NCI-H2029 treated with DMSO at 0.1 percent for 48 hours (cell line): ENCODE measurements around the gene HSD11B2.
A peak's percentile ranks its signal among the peaks of the same experiment; 100 is the strongest.

Source experiments
- DNase-seq: peaks from one replicate; lab custom pipeline; 2025; lab: John Stamatoyannopoulos, UW

HSD11B2 gene

DNA sequence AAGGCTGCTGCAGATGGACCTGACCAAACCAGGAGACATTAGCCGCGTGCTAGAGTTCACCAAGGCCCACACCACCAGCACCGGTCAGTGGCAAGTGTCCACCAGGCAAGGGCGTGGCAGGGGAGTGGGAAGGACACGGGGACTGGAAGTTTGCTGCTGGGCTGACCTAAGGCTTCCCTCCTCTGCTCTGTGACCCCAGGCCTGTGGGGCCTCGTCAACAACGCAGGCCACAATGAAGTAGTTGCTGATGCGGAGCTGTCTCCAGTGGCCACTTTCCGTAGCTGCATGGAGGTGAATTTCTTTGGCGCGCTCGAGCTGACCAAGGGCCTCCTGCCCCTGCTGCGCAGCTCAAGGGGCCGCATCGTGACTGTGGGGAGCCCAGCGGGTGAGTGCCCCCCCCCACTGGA is 4.8 kb downstream of the HSD11B2 start:
- DNase-seq: no peak

DNA sequence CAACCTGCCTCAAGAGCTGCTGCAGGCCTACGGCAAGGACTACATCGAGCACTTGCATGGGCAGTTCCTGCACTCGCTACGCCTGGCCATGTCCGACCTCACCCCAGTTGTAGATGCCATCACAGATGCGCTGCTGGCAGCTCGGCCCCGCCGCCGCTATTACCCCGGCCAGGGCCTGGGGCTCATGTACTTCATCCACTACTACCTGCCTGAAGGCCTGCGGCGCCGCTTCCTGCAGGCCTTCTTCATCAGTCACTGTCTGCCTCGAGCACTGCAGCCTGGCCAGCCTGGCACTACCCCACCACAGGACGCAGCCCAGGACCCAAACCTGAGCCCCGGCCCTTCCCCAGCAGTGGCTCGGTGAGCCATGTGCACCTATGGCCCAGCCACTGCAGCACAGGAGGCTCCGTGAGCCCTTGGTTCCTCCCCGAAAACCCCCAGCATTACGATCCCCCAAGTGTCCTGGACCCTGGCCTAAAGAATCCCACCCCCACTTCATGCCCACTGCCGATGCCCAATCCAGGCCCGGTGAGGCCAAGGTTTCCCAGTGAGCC is 5.8 kb downstream of the HSD11B2 start:
- DNase-seq: no peak

DNA sequence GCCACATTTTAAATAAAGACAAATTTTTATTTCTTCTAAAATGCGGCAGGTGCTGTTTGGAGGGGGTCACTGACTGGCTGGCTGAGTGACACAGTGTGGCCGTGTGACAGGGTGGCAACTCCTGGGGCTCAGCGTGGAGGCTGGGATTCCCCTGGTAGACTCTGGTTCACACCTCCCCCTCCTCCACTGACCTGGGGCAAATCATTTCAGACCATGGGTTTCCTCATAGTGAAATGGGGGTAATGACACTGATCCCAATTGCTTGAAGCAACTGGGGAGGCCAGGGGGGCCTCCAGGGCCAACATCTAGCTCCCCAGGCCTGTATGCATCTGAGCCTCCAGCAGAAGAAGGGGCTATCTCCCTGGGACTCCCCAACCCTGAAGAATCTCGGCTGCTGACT is 6.6 kb downstream of the HSD11B2 start:
- DNase-seq: no peak

- no peak for DNase-seq
These were observed 7.3 kb downstream of the HSD11B2 start for GRCh38 chr16:67438098-67438791.

GRCh38 chr16:67438824-67439393 is 8.0 kb downstream of the HSD11B2 start:
- DNase-seq: no peak

DNA sequence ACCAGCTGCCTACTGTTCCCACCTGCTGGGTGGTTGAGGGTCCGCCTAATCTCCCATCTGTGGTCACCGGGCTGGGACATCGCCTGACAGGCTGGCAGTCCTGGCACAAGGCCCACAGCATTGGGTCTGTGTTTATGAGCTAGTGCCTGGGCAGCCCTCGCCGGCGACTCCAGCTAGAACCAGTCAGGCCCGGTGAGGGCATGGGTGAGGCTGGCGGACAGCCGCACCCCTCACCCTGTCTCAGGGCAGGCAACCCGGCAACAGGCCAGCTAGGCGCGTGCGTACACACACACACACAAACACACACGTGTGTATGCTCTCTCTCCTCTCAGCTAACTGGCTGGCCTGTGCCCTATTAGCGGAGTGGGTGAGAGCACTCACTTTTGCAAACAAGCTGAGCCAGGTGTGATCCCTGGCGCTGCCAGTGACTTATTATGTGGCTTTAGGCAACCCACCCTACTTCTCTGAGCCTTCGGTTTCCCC is 10.4 kb downstream of the HSD11B2 start:
- DNase-seq: peak; percentile 65

DNA sequence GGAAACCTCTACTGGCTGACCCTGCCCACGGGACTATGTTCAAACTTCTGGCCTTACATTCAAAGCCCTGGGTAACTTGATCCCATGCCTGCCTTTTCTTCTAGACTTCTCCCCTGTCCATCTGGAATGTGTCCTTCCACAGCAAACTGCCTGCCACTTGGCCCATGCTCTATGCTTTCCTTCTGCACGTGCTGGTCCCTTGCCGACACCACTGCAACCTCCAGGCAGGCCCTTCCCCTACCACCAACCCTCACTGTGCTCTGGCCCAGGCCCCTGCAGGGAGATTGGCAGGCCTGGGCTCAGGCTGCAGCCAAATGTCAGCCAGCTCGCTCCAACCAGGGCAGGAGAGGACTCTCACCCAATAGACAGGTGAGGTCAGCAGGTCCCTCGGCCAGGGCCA is 11.0 kb downstream of the HSD11B2 start:
- DNase-seq: no peak

DNA sequence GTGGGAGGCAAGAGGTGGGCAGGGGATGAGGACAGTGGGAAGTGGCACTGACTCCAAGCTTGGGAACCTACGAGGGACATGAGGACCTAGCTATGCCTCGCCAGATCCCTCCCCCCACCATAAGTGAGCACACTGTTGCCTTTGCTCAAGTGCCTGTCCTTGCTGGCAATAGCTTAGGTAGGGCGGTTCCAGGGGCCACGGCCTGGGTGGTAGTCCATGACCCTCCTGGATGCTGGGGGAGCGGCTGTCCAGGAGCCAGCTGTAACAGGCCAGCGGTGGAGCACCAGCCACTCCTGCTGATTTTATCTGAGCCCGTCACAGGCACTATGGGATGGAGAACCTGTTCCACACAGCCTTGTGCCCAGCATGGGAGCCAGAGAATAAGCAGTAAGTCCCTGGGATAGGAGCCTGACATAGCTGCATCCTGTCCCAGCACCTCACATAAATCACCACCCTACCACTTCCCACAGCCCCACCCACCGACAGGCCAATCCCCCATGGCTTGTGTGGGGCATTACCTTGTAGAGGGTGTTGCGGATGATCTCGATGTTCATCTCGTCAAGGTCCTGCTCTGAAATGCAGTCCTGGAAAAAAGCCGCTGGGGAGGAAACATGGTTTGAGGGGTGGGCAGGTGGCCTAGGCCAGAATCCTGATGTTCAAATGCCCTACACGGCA is 11.8 kb downstream of the HSD11B2 start:
- DNase-seq: no peak

GRCh38 chr16:67443265-67443664 is 12.3 kb downstream of the HSD11B2 start:
- no peak for DNase-seq

DNA sequence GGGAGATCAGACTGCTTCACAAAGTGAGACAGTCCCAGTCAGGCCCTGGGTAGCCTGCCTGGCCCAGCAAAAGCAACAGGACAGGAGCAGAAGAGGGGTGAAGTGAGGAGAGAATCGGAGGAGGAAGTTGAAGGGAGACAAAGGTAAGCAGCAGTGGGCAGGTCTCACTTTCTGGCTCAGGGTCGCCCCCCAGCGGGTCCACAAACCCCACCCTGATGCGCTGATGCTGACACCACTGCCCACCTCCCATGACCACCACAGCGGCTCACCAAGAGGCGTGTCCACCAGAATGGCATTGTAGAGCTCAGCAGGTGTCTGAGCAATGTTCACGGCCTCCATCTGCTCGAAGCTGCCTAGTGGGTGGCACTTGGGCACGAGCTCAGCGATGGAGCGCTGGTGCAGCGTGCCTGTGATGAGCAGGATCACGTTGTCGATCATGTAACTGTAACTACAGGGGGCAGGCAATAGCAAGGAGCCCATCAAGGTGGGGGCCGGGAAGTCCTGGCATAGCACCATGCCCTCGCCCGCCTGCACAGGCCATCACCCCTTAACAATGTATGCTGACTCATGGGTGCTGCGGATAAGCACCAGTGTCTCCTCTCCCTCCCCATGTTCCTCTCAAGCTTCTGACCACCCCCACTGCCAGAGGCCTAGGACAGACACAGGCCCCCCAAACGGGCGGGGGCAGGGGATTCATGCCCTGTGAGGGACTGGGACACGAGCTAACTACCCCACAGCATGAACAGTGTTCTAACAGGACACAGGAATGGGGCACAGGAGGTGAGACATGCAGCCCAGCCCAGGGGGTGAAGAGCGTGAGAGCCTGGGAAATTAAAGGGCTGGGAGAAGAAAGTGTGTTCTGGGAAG is 13.6 kb downstream of the HSD11B2 start:
- no peak for DNase-seq

GRCh38 chr16:67445126-67445426 is 14.2 kb downstream of the HSD11B2 start:
- no peak for DNase-seq

GRCh38 chr16:67445441-67445912 is 14.6 kb downstream of the HSD11B2 start:
- no peak for DNase-seq

DNA sequence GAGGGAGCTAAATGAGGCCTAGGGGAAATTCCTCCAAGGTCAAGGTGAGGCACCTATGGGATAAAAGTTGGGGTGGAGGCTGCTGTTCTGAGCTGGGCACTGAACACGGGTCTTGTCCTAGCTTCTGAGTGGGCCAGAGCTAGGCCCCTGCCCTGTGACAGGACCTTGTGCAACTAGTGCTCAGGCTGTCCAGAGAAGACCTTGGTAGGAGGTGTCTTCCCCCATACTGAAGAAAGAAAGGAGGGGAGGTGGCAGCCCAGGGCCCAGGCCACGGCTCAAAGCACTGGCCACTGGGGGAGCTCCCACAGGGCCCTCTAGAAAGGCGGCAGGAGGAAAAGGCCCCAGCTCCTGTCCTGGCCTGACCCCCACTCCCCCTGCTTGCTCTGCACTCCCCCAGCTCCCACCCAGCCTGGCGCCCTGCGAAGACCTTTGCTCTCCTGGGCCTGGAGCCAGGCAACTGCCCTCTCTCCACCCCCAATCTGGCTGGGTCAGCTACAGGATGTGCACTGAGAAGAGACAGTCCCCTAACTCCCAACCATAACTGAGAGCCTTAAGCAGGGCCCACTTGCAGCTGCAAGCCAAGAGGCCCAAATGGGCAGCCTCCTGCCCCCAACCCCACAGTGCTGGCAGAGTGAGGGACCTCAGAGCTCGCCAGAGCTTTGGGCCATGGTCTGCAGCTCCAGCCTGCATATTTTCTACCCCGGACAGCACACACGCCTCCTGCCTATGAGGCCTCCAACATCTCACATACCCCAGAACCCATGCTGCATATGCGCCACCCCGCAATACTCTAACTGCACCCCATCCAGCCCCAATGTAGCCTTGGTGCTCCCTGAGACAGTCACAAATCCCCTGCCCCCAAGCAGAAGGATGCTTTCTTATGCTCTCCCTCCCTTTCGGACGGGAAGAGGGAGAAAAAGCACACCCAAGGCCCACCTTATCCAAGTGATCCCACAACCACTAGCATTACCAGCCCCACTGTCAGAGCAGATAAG is 15.3 kb downstream of the HSD11B2 start:
- DNase-seq: no peak

GRCh38 chr16:67446968-67447507 is 16.1 kb downstream of the HSD11B2 start:
- no peak for DNase-seq

DNA sequence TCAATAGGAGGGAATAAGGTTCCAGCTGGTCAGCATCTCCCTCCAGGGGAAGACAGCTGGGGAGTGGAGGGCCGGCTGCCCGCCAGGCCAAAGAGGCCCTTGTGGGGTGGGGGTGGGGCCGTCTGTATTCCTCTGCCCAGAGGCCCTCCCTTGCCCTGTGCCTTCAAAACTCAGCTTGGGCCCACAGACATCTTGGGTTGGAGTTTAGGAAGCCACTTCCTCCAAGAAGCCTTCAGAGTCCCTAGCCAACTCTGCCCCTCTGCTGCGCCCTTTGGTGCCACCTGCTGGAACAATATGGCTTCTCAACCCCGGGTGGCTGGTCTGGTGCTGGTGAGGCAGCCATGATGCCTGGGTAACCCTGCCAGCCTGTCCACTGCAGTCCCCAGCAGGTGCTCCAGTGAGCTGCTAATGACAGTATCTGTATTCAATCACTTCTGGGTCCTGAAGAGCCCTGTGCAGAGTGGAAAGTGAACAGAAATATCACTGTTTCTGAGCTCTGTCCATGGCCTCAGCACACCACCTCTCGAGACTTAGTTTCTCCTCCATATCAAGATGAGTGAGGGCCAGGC is 16.7 kb downstream of the HSD11B2 start:
- no peak for DNase-seq

DNA sequence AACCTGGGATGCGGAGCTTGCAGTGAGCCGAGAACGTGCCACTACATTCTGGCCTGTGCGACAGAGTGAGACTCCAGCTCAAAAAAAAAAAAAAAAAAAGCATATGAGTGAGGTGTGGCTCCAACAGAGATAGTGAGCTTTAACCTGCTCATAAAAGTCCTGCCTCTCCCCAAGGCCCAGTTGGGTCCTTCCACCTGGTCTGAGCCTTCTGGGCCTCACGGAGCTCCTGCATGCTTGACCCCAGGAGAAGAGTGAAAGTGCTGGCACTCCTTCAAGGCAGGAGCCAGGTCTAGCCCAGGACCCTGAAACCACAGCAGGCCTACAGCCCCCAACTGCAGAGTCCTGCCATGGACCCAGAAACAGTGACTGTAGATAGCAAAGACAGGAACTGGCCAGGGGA is 17.7 kb downstream of the HSD11B2 start:
- DNase-seq: no peak

DNA sequence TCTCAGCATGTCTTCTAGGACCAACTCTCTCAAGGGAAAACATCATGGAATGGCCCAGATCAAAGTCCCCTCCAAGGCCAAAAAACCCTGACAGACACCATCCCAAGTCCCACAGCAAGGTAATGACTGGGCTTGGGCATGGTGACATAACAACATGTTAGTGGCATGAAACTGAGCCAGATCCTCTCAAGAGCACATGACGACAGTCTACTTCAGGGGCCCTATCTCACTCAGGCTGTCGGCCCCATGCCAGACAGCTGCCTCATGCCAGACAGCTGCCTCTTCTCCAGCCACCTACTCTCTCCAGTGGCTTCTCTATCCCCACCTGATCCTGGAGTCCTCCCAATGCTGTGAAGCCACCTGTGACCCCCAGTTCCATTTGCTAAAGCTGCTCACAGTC is 18.4 kb downstream of the HSD11B2 start:
- DNase-seq: peak; percentile 76

- no peak for DNase-seq
These were observed 18.8 kb downstream of the HSD11B2 start for GRCh38 chr16:67449739-67450138.

DNA sequence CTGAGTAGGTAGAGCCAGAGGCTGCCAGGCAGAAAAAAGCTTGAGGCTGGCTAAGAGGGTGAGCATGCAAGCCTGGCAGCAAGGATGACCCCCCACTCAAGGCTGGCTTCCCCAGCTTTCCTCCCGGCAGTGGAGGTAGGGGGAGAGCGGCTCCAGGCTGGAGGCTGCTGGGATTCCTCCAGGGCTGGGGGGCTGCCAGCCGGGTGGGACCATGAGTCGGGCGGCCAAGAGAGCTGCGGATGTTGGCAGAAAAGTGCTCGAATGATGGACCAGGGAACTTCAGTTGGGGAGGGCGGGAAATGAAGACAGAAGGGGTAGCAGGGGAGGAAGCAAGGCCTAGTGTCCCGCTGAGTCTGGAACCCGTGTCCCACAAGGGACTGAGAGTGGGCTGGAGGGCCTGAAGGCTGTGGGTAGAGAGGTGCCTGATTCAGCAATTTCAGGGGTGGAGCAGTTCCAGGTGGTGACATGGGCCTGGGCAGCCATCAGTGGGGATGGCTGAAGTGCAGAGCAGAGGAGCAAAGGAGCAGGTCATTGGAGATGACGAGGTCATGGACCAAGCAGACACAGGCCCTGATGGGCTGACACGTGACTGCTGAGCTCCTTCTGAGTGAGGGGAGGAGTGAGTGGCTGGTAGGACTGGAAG is 20.3 kb downstream of the HSD11B2 start:
- DNase-seq: no peak
